Measurements from ENCODE around the gene MAST2.
"Not testable (repeated sequence)": the region's sequence is repeated elsewhere in the genome, so short reads cannot be mapped to it uniquely, and the experiment has no call there.

Gene MAST2

GRCh38 chr1:45949462-45949861, 146.1 kb downstream of the MAST2 start:
- ATAC-seq, result not testable (repeated sequence)

GRCh38 chr1:45952072-45952471, 148.7 kb downstream of the MAST2 start:
- no peak for ATAC-seq

- ATAC-seq, result no peak
Measured at GRCh38 chr1:45953934-45954847, 150.8 kb downstream of the MAST2 start.

- no peak for ATAC-seq
Measured at GRCh38 chr1:45957684-45958083, 154.3 kb downstream of the MAST2 start.

- ATAC-seq, result no peak
Measured at GRCh38 chr1:45958317-45958716, 154.9 kb downstream of the MAST2 start.

- no peak for ATAC-seq
Measured at GRCh38 chr1:45960930-45961715, 157.7 kb downstream of the MAST2 start.

GRCh38 chr1:45961936-45962335, 158.5 kb downstream of the MAST2 start:
- not testable (repeated sequence) for ATAC-seq

- no peak for ATAC-seq
Measured at GRCh38 chr1:45968941-45969666, 165.7 kb downstream of the MAST2 start.

GRCh38 chr1:45969866-45970265, 166.5 kb downstream of the MAST2 start:
- ATAC-seq, result no peak

- ATAC-seq, result no peak
Measured at GRCh38 chr1:45971335-45971734, 167.9 kb downstream of the MAST2 start.

GRCh38 chr1:45971922-45972531, 168.6 kb downstream of the MAST2 start:
- ATAC-seq, result no peak

GRCh38 chr1:45972621-45973020, 169.2 kb downstream of the MAST2 start:
- ATAC-seq, result no peak

GRCh38 chr1:45973121-45973520, 169.7 kb downstream of the MAST2 start:
- no peak for ATAC-seq

- no peak for ATAC-seq
Measured at GRCh38 chr1:45974541-45975269, 171.3 kb downstream of the MAST2 start.

- ATAC-seq, result no peak
Measured at GRCh38 chr1:45976623-45977022, 173.2 kb downstream of the MAST2 start.

- ATAC-seq, result no peak
Measured at GRCh38 chr1:45979074-45979777, 175.8 kb downstream of the MAST2 start.

GRCh38 chr1:45979778-45980176, 176.4 kb downstream of the MAST2 start:
- no peak for ATAC-seq

GRCh38 chr1:45982359-45982758, 178.9 kb downstream of the MAST2 start:
- ATAC-seq, result no peak

- ATAC-seq, result no peak
Measured at GRCh38 chr1:45983967-45984366, 180.6 kb downstream of the MAST2 start.

GRCh38 chr1:45987204-45987603, 183.8 kb downstream of the MAST2 start:
- ATAC-seq, result no peak

GRCh38 chr1:45989249-45989648, 185.8 kb downstream of the MAST2 start:
- ATAC-seq, result no peak
